Prostate gland (tissue), 2 donors: ENCODE measurements around the gene ZNF414. TPM values are rescaled to one million over a fixed set of nuclear protein-coding genes. Genes with fewer than 3 reads are reported as not detected.

Source experiments
- DNase-seq: peaks from one replicate; pipeline ENCODE4 v3.0.0-alpha.2; 2019; ENCODE audit warnings: low spot score
- H3K27ac ChIP-seq, 2 donors: fragments of 200-600 bp; sonication (generic); 2 replicates each; pipeline ENCODE4 v1.5.1; 2017 to 2019
- H3K27me3 ChIP-seq: fragments of 200-600 bp; sonication (generic); replicated peaks from 2 replicates; pipeline ENCODE4 v1.5.1; 2019; ENCODE audit not compliant: insufficient read depth
- H3K36me3 ChIP-seq, 2 donors: fragments of 200-600 bp; sonication (generic); 1 replicate in 1 of 2; 2 replicates in 1 of 2; pipeline versions ENCODE4 v1.5.1 to v1.8.1; 2017 to 2019
- H3K4me1 ChIP-seq: fragments of 200-600 bp; sonication (generic); replicated peaks from 2 replicates; pipeline ENCODE4 v1.5.1; 2019
- H3K4me3 ChIP-seq, 2 donors: fragments of 200-600 bp; sonication (generic); 2 replicates each; pipeline ENCODE4 v1.5.1; 2017 to 2019
- H3K9me3 ChIP-seq: fragments of 200-600 bp; sonication (generic); 2 replicates; pipeline ENCODE4 v1.5.1; 2017
- CTCF ChIP-seq, 4 experiments: fragments of 200-600 bp in 2 of 4; fragments of 450-650 bp in 2 of 4; sonication (generic) in 2 of 4; IDR thresholded peaks; 1 replicate in 3 of 4; 2 replicates in 1 of 4; pipeline ENCODE4 v1.5.1; 2016 to 2019; ENCODE audit warnings: antibody characterized with exemption in 4 of 4, mild to moderate bottlenecking in 2 of 4, moderate library complexity in 2 of 4
- POLR2A ChIP-seq: fragments of 450-650 bp; IDR thresholded peaks from one replicate; pipeline ENCODE4 v1.6.1; 2016; ENCODE audit warnings: antibody characterized with exemption, mild to moderate bottlenecking
- POLR2AphosphoS5 ChIP-seq: sonication (generic); formaldehyde crosslinking; IDR thresholded peaks from one replicate; pipeline ENCODE4 v1.6.1; 2017; ENCODE audit warnings: antibody characterized with exemption
- WGBS: methylation state at CpG from one replicate; pipeline ENCODE4 v1.1.5; 2018; 5-methylcytosine and 5-hydroxymethylcytosine counted together
- intact Hi-C: fragments of 100-400 bp; cut with DNase I; formaldehyde crosslinking; loops from one replicate; pipeline ENCODE4 v1.14.2; 2022
- total RNA-seq, 2 donors: library from RNA; depleted of rRNA; stranded (reverse); fragments of >200 nt; gene quantifications; one replicate each; pipeline ENCODE4 v1.1.0, GENCODE V29; 2016

ZNF414 gene
- total RNA-seq, 2 donors from 2014 or later: 24.4 to 59.5 TPM

- intact Hi-C loops: loop anchor here (10.0 kb wide), 1 partner anchor 149 kb away; no protein-coding TSS in a partner anchor
- Histone ChIP-seq H3K27ac (no peak overlapping the region), H3K4me3 (no peak overlapping the region), H3K36me3 (no peaks in the 10 kb centered on the region), H3K4me1 (peaks cover 3% of the 10 kb centered on the region), H3K9me3 (no peaks in the 10 kb centered on the region), H3K27me3 (no peaks in the 10 kb centered on the region)
- TF ChIP-seq POLR2A (no peak), CTCF (IDR thresholded peaks at IDR 0.05) (no peak), POLR2AphosphoS5 (no peak)
- DNase-seq: no peak
- 96% methylated on average over 5 of the region's 7 CpGs for WGBS
Measured at GRCh38 chr19:8503510-8503909, 10.5 kb downstream of the ZNF414 start.

GRCh38 chr19:8501981-8502380 lies 12.0 kb downstream of the ZNF414 start:
- no peak overlapping the region for H3K4me3 ChIP-seq
- H3K4me1 ChIP-seq: peaks cover 3% of the 10 kb centered on the region
- 77% methylated on average over 14 of the region's 14 CpGs for WGBS
- intact Hi-C loops: loop anchor here (10.0 kb wide), 1 partner anchor 147 kb away; no protein-coding TSS in a partner anchor
- no peaks in the 10 kb centered on the region for H3K36me3 ChIP-seq
- no peaks in the 10 kb centered on the region for H3K9me3 ChIP-seq
- H3K27me3 ChIP-seq: no peaks in the 10 kb centered on the region
- no peak overlapping the region for H3K27ac ChIP-seq
- DNase-seq: no peak
- TF ChIP-seq POLR2A (no peak), POLR2AphosphoS5 (no peak)

- no peaks in the 10 kb centered on the region for H3K36me3 ChIP-seq
- DNase-seq: no peak
- intact Hi-C loops: loop anchor here (10.0 kb wide), 1 partner anchor 147 kb away; no protein-coding TSS in a partner anchor
- H3K27me3 ChIP-seq: no peaks in the 10 kb centered on the region
- peaks cover 3% of the 10 kb centered on the region for H3K4me1 ChIP-seq
- no peak overlapping the region for H3K4me3 ChIP-seq
- no peak overlapping the region for H3K27ac ChIP-seq
- WGBS: 81% methylated on average over 6 of the region's 6 CpGs
- no peaks in the 10 kb centered on the region for H3K9me3 ChIP-seq
- no peak for TF ChIP-seq POLR2A
- no peak for TF ChIP-seq POLR2AphosphoS5
- TF ChIP-seq CTCF (IDR thresholded peaks at IDR 0.05): no peak
Measured at GRCh38 chr19:8501516-8501915, 12.5 kb downstream of the ZNF414 start.

- WGBS: 51% methylated on average over 7 of the region's 7 CpGs
- Histone ChIP-seq H3K27ac (no peak overlapping the region), H3K9me3 (no peaks in the 10 kb centered on the region), H3K27me3 (no peaks in the 10 kb centered on the region), H3K36me3 (no peaks in the 10 kb centered on the region), H3K4me3 (no peak overlapping the region), H3K4me1 (no peaks in the 10 kb centered on the region)
- intact Hi-C loops: loop anchor here (10.0 kb wide), 1 partner anchor 145 kb away; no protein-coding TSS in a partner anchor
- DNase-seq: no peak
- TF ChIP-seq POLR2A (no peak), POLR2AphosphoS5 (no peak), CTCF (IDR thresholded peaks at IDR 0.05) (no peak)
Measured at GRCh38 chr19:8500158-8500557, 13.8 kb downstream of the ZNF414 start.

GRCh38 chr19:8499048-8499833 lies 14.7 kb downstream of the ZNF414 start:
- intact Hi-C loops: no loop called here
- WGBS: 93% methylated on average over 27 of the region's 41 CpGs
- no peak overlapping the region for H3K4me3 ChIP-seq
- no peaks in the 10 kb centered on the region for H3K9me3 ChIP-seq
- no peaks in the 10 kb centered on the region for H3K4me1 ChIP-seq
- TF ChIP-seq CTCF (IDR thresholded peaks at IDR 0.05) (no peak), POLR2AphosphoS5 (no peak), POLR2A (no peak)
- DNase-seq: no peak
- no peaks in the 10 kb centered on the region for H3K36me3 ChIP-seq
- H3K27me3 ChIP-seq: no peaks in the 10 kb centered on the region
- H3K27ac ChIP-seq: no peak overlapping the region
